LHCN-M2 (cell line): ENCODE data around the gene LECT2. TPM values are rescaled to one million over a fixed set of nuclear protein-coding genes. Genes with fewer than 3 reads are reported as not detected.

Source experiments
- DNase-seq: peaks from one replicate; pipeline ENCODE4 v3.0.0-alpha.2; 2012; ENCODE audit warnings: low read depth
- polyA plus RNA-seq: library from polyadenylated mRNA; unstranded; fragments of >200 nt; gene quantifications from one replicate; pipeline ENCODE4 v1.2.1, GENCODE V29; 2012; ENCODE audit warnings: missing spikeins
- total RNA-seq: library from RNA; depleted of rRNA; stranded (reverse); fragments of >200 nt; gene quantifications from 2 replicates; pipeline ENCODE4 v1.2.3, GENCODE V29; 2014; rRNA removed

Gene LECT2
- not detected in 2 replicates for total RNA-seq
- polyA plus RNA-seq, result not detected

- DNase-seq, result no peak
Measured at GRCh38 chr5:135954899-135955298, at the start of gene LECT2. TSS of gene LECT2 (minus strand) at chr5:135954983. CDS start at chr5:135954833, 150 bp downstream.

- peak; percentile 82 for DNase-seq
Measured at GRCh38 chr5:136004436-136004835, 49.7 kb upstream of the LECT2 start.

- no peak for DNase-seq
Measured at GRCh38 chr5:136001466-136001981, 46.7 kb upstream of the LECT2 start.

- no peak for DNase-seq
Measured at GRCh38 chr5:136000932-136001331, 46.1 kb upstream of the LECT2 start.

GRCh38 chr5:136000147-136000546 lies 45.4 kb upstream of the LECT2 start:
- DNase-seq, result no peak

GRCh38 chr5:135999406-136000139 lies 44.8 kb upstream of the LECT2 start:
- DNase-seq, result peak; percentile 84

- no peak for DNase-seq
Measured at GRCh38 chr5:135998889-135999288, 44.1 kb upstream of the LECT2 start.

GRCh38 chr5:135997673-135998335 lies 43.0 kb upstream of the LECT2 start:
- no peak for DNase-seq

GRCh38 chr5:135996611-135997010 lies 41.8 kb upstream of the LECT2 start:
- peak; percentile 75 for DNase-seq

GRCh38 chr5:135995976-135996375 lies 41.2 kb upstream of the LECT2 start:
- no peak for DNase-seq

- peak; percentile 62 for DNase-seq
Measured at GRCh38 chr5:135993880-135994636, 39.3 kb upstream of the LECT2 start.

- DNase-seq, result no peak
Measured at GRCh38 chr5:135993335-135993879, 38.6 kb upstream of the LECT2 start.

- no peak for DNase-seq
Measured at GRCh38 chr5:135991429-135991828, 36.6 kb upstream of the LECT2 start.

- no peak for DNase-seq
Measured at GRCh38 chr5:135990528-135991255, 35.9 kb upstream of the LECT2 start.

- DNase-seq, result no peak
Measured at GRCh38 chr5:135989686-135990085, 34.9 kb upstream of the LECT2 start.

- no peak for DNase-seq
Measured at GRCh38 chr5:135988546-135988945, 33.8 kb upstream of the LECT2 start.

GRCh38 chr5:135986891-135987401 lies 32.2 kb upstream of the LECT2 start:
- DNase-seq, result no peak

- DNase-seq, result no peak
Measured at GRCh38 chr5:135986401-135986800, 31.6 kb upstream of the LECT2 start.

- no peak for DNase-seq
Measured at GRCh38 chr5:135985951-135986350, 31.2 kb upstream of the LECT2 start.

- DNase-seq, result peak; percentile 25
Measured at GRCh38 chr5:135980620-135981019, 25.8 kb upstream of the LECT2 start.

GRCh38 chr5:135979510-135979909 lies 24.7 kb upstream of the LECT2 start:
- DNase-seq, result peak; percentile 86
